CD4-positive, alpha-beta T cell treated with Interleukin-15 for 1 hour (primary cell): ENCODE measurements around the gene CNTN5.
"Not testable (repeated sequence)": the region's sequence is repeated elsewhere in the genome, so short reads cannot be mapped to it uniquely, and the experiment has no call there.

ENCODE experiments used
- DNase-seq: peaks from one replicate; pipeline ENCODE4 v3.0.0-alpha.2; 2020

The CNTN5 gene

GRCh38 chr11:99020352-99021225, at the start of gene CNTN5:
Gene CNTN5, plus strand, starts transcription at chr11:99020949.
- no peak for DNase-seq

DNA sequence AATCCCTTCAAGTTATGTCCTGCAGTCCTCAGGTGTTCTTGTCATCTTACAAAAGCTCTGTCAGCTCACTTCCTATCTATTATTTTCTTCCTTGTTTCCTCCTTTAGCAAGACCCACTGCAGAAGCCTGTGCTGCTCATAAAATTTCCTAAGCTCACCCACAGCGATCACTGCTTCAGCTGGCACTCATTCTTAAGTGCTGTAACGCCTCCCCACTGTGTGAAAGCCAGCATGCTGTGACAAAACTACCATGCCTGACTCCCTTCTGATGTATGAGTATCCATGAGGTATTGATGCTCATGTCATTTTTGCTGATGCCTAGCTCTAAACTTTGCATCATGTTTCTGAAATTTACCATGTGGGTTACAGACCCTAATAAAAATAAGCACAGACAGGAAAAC, 41.5 kb upstream of the CNTN5 start:
- DNase-seq: no peak

DNA sequence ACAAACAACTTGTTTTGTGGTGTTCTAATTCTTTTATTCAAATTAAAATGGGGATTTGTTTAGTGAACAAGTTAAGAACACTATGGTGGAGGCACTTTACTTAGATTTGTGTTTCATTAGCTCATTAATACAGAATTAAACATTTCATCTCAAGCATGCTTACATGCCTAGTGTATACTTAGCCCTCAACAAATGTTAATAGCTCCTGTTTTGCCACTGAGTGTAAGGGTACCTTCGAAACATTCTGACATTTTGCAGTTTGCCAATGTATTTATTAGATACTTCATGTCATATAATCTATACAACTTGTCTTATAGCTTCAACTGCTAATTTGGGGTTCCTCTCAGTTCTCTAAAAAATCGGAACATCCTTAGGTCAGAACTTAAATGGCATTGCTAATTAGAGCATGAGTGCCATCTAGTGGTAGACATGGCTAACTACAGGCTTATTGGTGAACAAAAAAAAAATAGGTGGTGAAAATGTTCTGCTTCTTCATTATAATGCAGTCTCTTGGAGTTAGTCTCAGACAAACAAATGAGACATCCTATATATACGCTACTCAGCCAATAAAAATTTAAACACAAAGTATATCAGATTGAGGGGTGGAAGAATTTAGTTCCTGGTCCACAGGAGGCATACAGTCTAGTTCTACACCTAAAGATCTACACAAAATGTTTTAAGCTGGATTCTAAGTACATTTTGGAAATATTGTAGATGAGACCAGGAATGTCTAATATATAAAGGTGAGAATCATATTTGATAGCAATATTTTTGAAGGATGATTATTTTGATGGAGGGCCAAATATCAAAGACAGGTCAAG, 4.9 kb upstream of the CNTN5 start:
- no peak for DNase-seq

GRCh38 chr11:99019696-99020095, 1.1 kb upstream of the CNTN5 start:
- DNase-seq: no peak

DNA sequence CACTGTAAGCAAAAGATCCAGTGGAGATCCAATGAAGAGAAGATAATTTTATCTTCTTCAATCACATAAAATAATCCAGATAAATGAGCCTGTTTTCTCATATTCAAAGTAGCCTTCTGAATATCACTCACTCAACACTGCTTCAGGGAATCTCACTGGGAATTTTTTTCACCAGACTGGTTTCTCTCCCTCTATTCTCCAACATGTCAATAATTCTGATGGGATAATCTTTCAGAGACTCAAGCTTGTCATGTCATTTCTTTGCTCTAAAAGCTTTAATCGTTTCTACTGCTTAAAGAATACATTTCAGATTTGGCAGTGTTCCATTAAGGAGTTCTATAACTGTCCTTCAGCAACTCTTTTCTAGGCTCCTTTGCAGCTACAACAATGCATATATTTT, 16.3 kb downstream of the CNTN5 start:
- DNase-seq: no peak

DNA sequence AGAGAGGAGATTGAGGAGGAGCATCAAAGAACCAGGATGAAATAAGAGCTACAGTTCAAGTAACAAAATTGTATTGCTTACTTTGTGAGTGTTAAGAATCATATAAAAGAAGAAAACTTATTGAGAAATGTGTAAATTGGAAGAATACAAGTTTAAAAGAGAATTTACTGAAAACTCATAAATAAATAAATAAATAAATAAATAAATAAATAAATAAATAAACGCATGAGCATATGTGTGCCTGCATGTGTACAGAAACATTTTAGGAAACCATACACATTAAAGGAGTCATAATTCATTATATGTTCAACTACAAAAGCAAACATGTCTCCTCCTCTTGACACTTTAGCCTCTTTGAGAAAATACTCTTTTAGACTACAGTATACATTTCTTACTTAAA, 42.6 kb downstream of the CNTN5 start:
- no peak for DNase-seq

DNA sequence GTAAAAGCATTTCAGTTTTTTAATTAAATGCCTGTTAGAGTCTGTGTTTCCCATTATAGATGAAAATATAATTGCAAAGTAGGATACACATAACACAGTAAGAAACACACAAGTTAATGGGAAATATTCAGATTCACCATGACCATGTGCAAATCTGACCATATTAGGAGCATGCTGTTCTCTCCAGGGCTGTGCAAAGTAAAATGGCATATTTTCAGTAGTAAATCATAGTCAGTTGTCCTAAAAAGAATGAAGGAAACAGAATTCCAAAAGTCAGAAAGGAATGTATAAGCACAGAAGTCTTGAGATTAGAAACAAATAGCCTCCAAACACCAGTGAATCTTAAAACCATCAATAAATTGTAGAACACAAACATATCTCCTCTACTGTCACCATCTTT, 44.4 kb downstream of the CNTN5 start:
- DNase-seq: no peak

DNA sequence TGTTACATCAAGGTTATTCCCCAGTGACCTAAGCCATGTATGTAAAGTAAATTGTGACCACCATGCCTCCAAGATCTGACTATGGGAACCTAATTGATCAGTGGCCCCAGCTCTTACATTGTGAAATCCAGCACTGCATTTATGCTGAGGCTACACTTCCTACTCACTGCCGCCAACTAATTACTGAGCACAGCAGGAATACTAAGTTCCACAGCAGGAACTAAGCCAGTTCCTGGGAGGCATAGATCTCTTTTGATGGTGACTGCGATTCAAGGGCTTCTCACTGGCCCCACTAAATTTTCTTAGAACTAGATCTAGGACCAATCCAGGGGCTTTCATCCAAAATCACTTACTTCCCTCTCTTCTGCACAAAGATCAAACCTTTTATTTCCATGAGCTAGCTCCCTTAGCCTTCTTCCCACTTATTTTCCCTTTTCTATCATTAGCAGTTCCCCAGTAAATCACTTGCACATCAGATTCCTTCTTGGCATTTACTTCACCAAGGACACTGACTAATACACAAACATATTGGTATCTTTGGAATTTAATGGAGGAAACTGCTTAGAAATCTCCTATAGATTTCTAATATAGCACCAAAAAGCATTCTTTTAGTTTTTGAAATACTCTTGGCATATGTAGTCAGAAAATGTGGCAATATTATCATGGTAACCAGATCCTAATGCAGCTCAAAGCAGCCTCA, 46.0 kb downstream of the CNTN5 start:
- DNase-seq: no peak

DNA sequence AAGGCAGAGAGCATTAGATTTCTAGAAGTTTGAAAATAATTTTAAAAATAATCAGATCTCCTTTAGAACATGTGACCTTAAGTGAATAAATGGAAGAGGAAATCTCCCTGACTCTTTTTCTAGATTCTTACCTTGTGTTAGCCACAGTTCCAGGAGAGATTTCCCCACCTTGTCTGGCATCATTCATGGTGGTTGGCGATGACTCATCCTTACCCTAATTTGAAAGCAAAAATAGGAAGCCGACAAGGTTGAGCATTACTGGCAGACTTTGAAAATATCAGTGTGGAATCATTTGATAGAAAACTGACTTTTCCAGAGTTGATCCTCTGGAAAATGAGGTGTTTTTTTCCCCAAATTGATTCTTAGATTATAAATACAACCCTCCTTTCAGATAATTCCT, 48.1 kb downstream of the CNTN5 start:
- DNase-seq: no peak

DNA sequence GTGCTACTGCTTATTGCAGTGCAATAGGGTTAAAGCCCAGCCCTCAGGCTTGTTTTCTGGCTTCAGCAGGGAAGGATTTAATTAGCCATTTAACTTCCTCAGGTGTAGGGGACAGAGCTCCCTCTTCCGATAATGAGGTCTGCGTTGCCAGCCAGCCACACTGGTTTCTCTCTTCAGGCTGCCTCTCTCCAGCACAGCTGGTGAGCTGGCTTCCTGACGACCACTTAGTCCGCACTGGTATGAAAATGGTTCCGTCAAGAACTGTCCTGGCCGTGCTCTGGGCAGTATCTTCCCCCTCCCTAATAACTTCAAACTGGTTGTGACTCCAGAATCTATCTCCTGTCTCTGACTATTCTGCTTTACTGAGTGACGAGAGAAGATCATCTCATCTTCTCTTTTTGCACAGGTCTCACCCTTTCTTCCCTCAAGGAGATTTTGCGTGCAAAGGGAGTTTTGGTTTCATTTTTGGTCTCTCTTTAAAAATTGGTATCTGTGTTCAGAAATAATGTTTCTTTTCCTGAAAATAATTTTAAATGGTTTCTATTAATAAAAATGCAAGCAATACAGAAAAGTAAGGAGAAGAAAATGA, 49.2 kb downstream of the CNTN5 start:
- DNase-seq: no peak

GRCh38 chr11:99079576-99079975, 58.8 kb downstream of the CNTN5 start:
- DNase-seq: no peak

- no peak for DNase-seq
Measured at GRCh38 chr11:99080154-99080553, 59.4 kb downstream of the CNTN5 start.

GRCh38 chr11:99098258-99098657, 77.5 kb downstream of the CNTN5 start:
- no peak for DNase-seq

DNA sequence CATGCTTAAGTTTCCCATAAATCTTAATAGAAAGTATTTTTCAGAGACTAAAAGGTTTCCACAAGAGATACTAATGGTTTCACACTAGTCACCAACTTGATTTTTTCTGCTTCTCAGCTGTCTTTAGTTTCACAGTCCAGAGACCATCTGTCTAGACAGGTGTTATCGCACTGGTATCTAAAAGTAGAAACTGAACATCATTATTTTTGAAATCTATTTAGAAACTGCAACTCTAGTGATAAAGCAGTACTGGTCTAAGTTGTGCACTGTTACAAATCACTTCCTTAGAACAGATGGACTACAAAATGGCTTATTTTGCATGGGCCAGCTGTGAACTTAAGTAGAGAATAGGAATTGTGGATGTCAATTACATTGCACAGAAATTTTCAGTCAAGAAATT, 78.0 kb downstream of the CNTN5 start:
- DNase-seq: no peak

- DNase-seq: no peak
Measured at GRCh38 chr11:99117603-99118002, 96.9 kb downstream of the CNTN5 start.

DNA sequence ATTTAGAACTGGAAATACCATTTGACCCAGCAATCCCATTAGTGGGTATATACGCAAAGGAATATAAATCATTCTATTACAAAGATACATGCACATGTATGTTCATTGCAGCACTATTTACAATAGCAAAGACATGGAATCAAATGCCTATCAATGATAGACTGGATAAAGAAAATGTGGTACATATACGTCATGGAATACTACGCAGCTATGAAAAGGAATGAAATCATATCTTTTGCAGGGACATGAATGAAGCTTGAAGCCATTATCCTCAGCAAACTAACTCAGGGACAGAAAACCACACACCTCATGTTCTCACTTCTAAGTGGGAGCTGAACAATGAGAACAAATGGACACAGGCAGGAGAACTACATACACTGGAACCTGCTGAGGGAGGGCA, 113.1 kb downstream of the CNTN5 start:
- DNase-seq: not testable (repeated sequence)

GRCh38 chr11:99135508-99135907, 114.8 kb downstream of the CNTN5 start:
- DNase-seq: no peak

GRCh38 chr11:99142237-99142636, 121.5 kb downstream of the CNTN5 start:
- DNase-seq: no peak

GRCh38 chr11:99148352-99148751, 127.6 kb downstream of the CNTN5 start:
- DNase-seq: no peak

- no peak for DNase-seq
Measured at GRCh38 chr11:99154277-99154676, 133.5 kb downstream of the CNTN5 start.

GRCh38 chr11:99160447-99160846, 139.7 kb downstream of the CNTN5 start:
- no peak for DNase-seq

DNA sequence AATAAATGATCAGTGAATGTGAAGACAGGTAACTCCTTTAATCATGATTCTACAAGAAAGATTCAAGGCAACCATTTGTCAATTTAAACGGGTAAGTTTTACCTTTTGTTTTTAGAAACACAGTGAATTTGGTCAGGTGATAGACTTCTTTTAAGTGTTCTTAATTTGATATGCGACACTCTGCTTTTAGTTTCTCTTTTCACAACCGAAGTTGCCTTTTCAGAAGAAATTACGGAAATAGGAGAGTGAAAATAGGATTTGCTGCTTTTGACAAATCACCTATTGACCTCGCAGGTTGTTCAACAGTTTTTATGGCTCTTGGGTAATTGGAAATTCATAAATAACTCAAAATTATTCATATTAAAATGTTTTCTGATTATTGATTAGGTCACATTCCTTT, 142.1 kb downstream of the CNTN5 start:
- DNase-seq: no peak

DNA sequence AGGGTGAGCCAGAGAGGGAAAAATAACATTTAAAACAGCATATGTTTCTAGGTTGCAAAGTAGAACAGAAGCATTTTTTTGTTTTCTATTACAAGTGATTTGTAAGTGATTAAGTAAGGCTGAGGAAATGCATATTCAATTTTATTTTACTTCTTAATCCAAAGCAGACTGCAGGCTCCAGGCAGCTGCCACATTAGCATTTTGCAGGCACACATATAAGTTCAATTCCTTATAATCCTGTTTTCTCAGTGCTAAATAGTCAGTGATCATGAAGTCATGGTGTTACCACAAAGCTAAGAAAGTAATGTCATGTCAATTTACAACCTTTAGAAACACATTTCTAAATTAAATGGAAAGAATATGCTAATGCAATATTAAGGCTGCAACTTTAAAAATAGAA, 149.8 kb downstream of the CNTN5 start:
- DNase-seq: no peak
